ENCODE measurements around the gene NSL1. TPM values are rescaled to one million over a fixed set of nuclear protein-coding genes. Genes with fewer than 3 reads are reported as not detected.
A peak's percentile ranks its signal among the peaks of the same experiment; 100 is the strongest.
"Not testable (repeated sequence)": the region's sequence is repeated elsewhere in the genome, so short reads cannot be mapped to it uniquely, and the experiment has no call there.

The NSL1 gene
- total and polyA plus RNA-seq, 9 of the 15 experiments (the other 6 are each of a cell fraction or from before 2014, with no cell fraction given), result 53.5 to 108 (median 59.1) TPM

- H3K27ac ChIP-seq (ENCODE audit: extremely low read depth, low read depth, low read length), result peak overlapping the region; percentile 23; the same call in 1 of the 3 replicates
- H3K4me3 ChIP-seq; H2AFZ ChIP-seq (ENCODE audit: low read depth, low read length); H3K4me1 ChIP-seq (replicated peaks in 1 of 2; ENCODE audit: control insufficient read depth in 2 of 2, insufficient read depth in 2 of 2, low read length in 2 of 2); H4K20me1 ChIP-seq (replicated peaks; ENCODE audit: control insufficient read depth, insufficient read depth, low read length); DNase-seq (ENCODE audit: extremely low read depth in 1 of 4, low spot score in 3 of 4); H3K9ac ChIP-seq (ENCODE audit: insufficient read depth in 1 of 2, low read depth in 2 of 2, low read length in 2 of 2); CTCF ChIA-PET (ENCODE audit: low intra/inter-chr PET ratio); H3K4me2 ChIP-seq (ENCODE audit: insufficient read depth, low read length); in situ Hi-C loops (cut with MboI); BruUV-seq (replicated peaks); H3K27me3 ChIP-seq (ENCODE audit: control insufficient read depth in 2 of 2, insufficient read depth in 2 of 2, low read length in 2 of 2); intact Hi-C loops (cut with micrococcal nuclease); H3K9me3 ChIP-seq (replicated peaks; ENCODE audit: control insufficient read depth, insufficient read depth, low read depth, low read length); FAIRE-seq; H3K9me1 ChIP-seq (ENCODE audit: control insufficient read depth, insufficient read depth, low read length); TF ChIP-seq NR2C1 (tag; IDR thresholded peaks at IDR 0.05); FOXM1 (CRISPR knock-in tag; IDR thresholded peaks at IDR 0.05; ENCODE audit: low read depth); MYBL2 (CRISPR knock-in tag; IDR thresholded peaks at IDR 0.05; ENCODE audit: borderline replicate concordance): not testable (repeated sequence)
- TF ChIP-seq CC2D1A (IDR thresholded peaks at IDR 0.05) (peak; percentile 36; the same call in 1 of the 2 replicates), NR2C1 (IDR thresholded peaks at IDR 0.05) (0 out of 2 replicates have a peak, but pooled peaks have one; percentile 18), NBN (IDR thresholded peaks at IDR 0.05; ENCODE audit: low read depth) (peak; percentile 22; the same call in 1 of the 2 replicates), ATF7 (IDR thresholded peaks at IDR 0.05) (0 out of 2 replicates have a peak, but pooled peaks have one; percentile 22), ZNF384 (IDR thresholded peaks at IDR 0.05; ENCODE audit: low read depth, low read length) (peak; percentile 77), ZNF316 (IDR thresholded peaks at IDR 0.05) (peak; percentile 98), MAFG (tag; conservative IDR thresholded peaks at IDR 0.05) (peak; percentile 90), PRDM10 (IDR thresholded peaks at IDR 0.05; ENCODE audit: partially characterized antibody) (peak; percentile 69), DPF2 (IDR thresholded peaks at IDR 0.05) (peak; percentile 90), CBFA2T3 (IDR thresholded peaks at IDR 0.05) (0 out of 2 replicates have a peak, but pooled peaks have one; percentile 7), SMARCA4 (IDR thresholded peaks at IDR 0.05) (peak; percentile 60; the same call in 1 of the 2 replicates), SMARCA5 (IDR thresholded peaks at IDR 0.05) (0 out of 2 replicates have a peak, but pooled peaks have one; percentile 4), SMARCE1 (IDR thresholded peaks at IDR 0.05) (peak; percentile 58; the same call in 1 of the 2 replicates), FOXM1 (IDR thresholded peaks at IDR 0.05; ENCODE audit: low read depth) (peak; percentile 46; the same call in 1 of the 2 replicates), MYBL2 (IDR thresholded peaks at IDR 0.05; ENCODE audit: low read depth) (peak; percentile 43; the same call in 1 of the 2 replicates), MAFK (IDR thresholded peaks at IDR 0.05; ENCODE audit: low read length) (peak; percentile 26; the same call in 1 of the 2 replicates), C11orf30 (IDR thresholded peaks at IDR 0.05; ENCODE audit: low read depth) (peak; percentile 96), ARID1B (IDR thresholded peaks at IDR 0.05) (peak; percentile 28; the same call in 1 of the 2 replicates), NFE2 (IDR thresholded peaks at IDR 0.05; ENCODE audit: low read depth) (peak; percentile 40)
- peak; percentile 56 for ATAC-seq
- 33% methylated on average over 1 of the region's 1 CpG for WGBS (ENCODE audit: insufficient coverage, low coverage, missing lambda C conversion rate)
- peaks cover 68% of the 10 kb centered on the region for H3K79me2 ChIP-seq (ENCODE audit: control insufficient read depth, insufficient read depth, low read length)
- peaks cover 15% of the 10 kb centered on the region; the same call in 1 of the 3 replicates for H3K36me3 ChIP-seq (ENCODE audit: control insufficient read depth, insufficient read depth, low read length)
- POLR2A ChIA-PET, result interaction anchor here (0.9 kb wide), 1 partner anchor 13 kb away, joined by 4 read pairs; no protein-coding TSS in a partner anchor
These were observed 26.8 kb downstream of the NSL1 start for GRCh38 chr1:212764718-212765281.

Data from K562 (cell line).